ENCODE results near the gene TREM1.

TREM1 gene

DNA sequence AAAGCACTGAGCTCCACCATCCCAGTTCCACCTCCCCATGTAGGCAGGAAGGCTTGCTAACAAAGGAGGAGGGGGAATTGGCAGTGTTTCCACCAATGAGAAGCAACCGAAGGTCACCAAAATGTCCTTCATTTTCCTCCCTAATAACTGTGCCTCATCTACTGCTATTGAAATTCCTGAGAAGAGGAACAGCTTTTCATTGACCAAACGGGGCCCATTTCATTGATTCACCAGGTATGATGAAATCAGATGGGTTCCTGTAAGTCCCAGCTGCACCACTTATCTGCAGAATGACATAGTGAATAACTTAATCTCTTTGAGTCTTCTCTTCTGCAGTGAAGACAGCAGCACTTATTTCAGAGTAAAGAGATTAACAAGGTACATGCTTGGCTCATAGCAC, 17.3 kb downstream of the TREM1 start:
- no peaks in the 10 kb centered on the region for H3K4me1 ChIP-seq (ENCODE audit: insufficient read depth, low read length, poor library complexity, severe bottlenecking)
- TF ChIP-seq EZH2phosphoT487 (IDR thresholded peaks at IDR 0.05; ENCODE audit: borderline replicate concordance), result no peak
- TF ChIP-seq, protein P1, sequence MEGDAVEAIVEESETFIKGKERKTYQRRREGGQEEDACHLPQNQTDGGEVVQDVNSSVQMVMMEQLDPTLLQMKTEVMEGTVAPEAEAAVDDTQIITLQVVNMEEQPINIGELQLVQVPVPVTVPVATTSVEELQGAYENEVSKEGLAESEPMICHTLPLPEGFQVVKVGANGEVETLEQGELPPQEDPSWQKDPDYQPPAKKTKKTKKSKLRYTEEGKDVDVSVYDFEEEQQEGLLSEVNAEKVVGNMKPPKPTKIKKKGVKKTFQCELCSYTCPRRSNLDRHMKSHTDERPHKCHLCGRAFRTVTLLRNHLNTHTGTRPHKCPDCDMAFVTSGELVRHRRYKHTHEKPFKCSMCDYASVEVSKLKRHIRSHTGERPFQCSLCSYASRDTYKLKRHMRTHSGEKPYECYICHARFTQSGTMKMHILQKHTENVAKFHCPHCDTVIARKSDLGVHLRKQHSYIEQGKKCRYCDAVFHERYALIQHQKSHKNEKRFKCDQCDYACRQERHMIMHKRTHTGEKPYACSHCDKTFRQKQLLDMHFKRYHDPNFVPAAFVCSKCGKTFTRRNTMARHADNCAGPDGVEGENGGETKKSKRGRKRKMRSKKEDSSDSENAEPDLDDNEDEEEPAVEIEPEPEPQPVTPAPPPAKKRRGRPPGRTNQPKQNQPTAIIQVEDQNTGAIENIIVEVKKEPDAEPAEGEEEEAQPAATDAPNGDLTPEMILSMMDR (conservative IDR thresholded peaks at IDR 0.05; ENCODE audit: low read length), result no peak
- H3K9ac ChIP-seq (ENCODE audit: low read depth, low read length, poor library complexity, severe bottlenecking), result no peak overlapping the region

DNA sequence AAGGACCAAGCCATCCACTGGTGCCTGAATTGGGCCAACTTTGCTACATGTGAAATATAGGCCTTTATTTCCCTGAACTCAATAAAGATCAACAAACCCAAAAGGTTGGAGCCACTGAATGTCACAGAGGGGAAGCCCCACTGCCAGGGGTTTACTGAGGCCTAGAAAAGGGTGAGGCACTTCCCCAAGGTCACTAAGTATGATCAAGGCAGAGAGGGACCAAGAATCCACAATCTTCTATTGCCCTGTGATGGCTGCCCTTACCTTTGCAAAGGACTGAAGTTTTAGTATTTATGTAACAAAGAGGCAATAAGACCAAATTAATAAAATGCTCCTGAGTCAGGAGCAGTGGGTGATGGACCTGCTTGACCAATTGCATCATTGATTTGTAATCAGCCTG, 18.0 kb downstream of the TREM1 start:
- H3K36me3 ChIP-seq (ENCODE audit: insufficient read depth, low read length), result no peaks in the 10 kb centered on the region
- no peak overlapping the region for H3K9ac ChIP-seq (ENCODE audit: low read depth, low read length, poor library complexity, severe bottlenecking)
- H3K4me1 ChIP-seq (ENCODE audit: insufficient read depth, low read length, poor library complexity, severe bottlenecking), result no peaks in the 10 kb centered on the region
- no peaks in the 10 kb centered on the region for H3K9me2 ChIP-seq (replicated peaks; ENCODE audit: low read depth, low read length)
- no peak overlapping the region for H3K4me3 ChIP-seq (ENCODE audit: low read length, poor library complexity, severe bottlenecking)
- no peaks in the 10 kb centered on the region; the same call in 1 of the 2 replicates for H3K9me3 ChIP-seq (ENCODE audit: insufficient read depth, low read depth, low read length)
- no peak overlapping the region for H3K4me2 ChIP-seq (ENCODE audit: low read depth, low read length, poor library complexity, severe bottlenecking)
- TF ChIP-seq EZH2phosphoT487 (IDR thresholded peaks at IDR 0.05; ENCODE audit: borderline replicate concordance), result no peak
- TF ChIP-seq, protein P1 (conservative IDR thresholded peaks at IDR 0.05; ENCODE audit: low read length), result no peak
- no peak overlapping the region for H2AFZ ChIP-seq (ENCODE audit: low read length)
- no peaks in the 10 kb centered on the region for H3F3A ChIP-seq (ENCODE audit: low read depth)
- no peaks in the 10 kb centered on the region for H4K20me1 ChIP-seq (ENCODE audit: insufficient read depth, low read length, poor library complexity, severe bottlenecking)
- H3K27me3 ChIP-seq (ENCODE audit: insufficient read depth, low read length, poor library complexity, severe bottlenecking), result no peaks in the 10 kb centered on the region
- no peaks in the 10 kb centered on the region for H3K79me2 ChIP-seq (ENCODE audit: insufficient read depth, low read length)

More for the DNA sequence above, 17.3 kb downstream of the TREM1 start:
- Histone ChIP-seq H3K9me3 (ENCODE audit: insufficient read depth, low read depth, low read length) (no peaks in the 10 kb centered on the region), H3K4me2 (ENCODE audit: low read depth, low read length, poor library complexity, severe bottlenecking) (no peak overlapping the region), H3K79me2 (ENCODE audit: insufficient read depth, low read length) (no peaks in the 10 kb centered on the region), H3K9me2 (replicated peaks; ENCODE audit: low read depth, low read length) (no peaks in the 10 kb centered on the region), H3K27me3 (ENCODE audit: insufficient read depth, low read length, poor library complexity, severe bottlenecking) (no peaks in the 10 kb centered on the region), H2AFZ (ENCODE audit: low read length) (no peak overlapping the region), H3F3A (ENCODE audit: low read depth) (no peaks in the 10 kb centered on the region), H3K4me3 (ENCODE audit: low read length, poor library complexity, severe bottlenecking) (no peak overlapping the region), H3K36me3 (ENCODE audit: insufficient read depth, low read length) (no peaks in the 10 kb centered on the region), H4K20me1 (ENCODE audit: insufficient read depth, low read length, poor library complexity, severe bottlenecking) (no peaks in the 10 kb centered on the region)

DNA sequence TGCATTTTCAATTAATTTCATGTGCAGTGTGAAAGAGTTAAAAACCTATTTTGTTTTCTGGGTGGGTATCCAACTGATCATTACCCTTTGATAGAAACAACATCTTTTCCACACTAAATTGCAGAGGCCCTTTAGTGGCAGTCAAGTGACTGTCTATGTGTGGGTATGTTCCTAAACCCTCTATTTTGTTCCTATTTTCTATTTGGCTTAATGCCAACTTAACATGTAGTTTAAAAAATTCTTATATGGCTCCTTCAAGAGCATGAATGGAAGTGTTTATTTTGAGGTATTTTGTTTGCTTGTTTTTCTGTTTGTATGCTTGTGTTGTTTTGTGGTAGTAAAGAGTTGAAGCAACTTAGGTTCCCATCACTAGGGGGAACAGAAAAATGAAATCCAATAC, 19.9 kb downstream of the TREM1 start:
- H3K4me3 ChIP-seq (ENCODE audit: low read length, poor library complexity, severe bottlenecking), result no peak overlapping the region
- H3K36me3 ChIP-seq (ENCODE audit: insufficient read depth, low read length), result no peaks in the 10 kb centered on the region
- H3K9me3 ChIP-seq (ENCODE audit: insufficient read depth, low read depth, low read length), result peaks cover 13% of the 10 kb centered on the region
- H3K27me3 ChIP-seq (ENCODE audit: insufficient read depth, low read length, poor library complexity, severe bottlenecking), result no peaks in the 10 kb centered on the region
- H3K79me2 ChIP-seq (ENCODE audit: insufficient read depth, low read length), result no peaks in the 10 kb centered on the region
- no peak overlapping the region for H2AFZ ChIP-seq (ENCODE audit: low read length)
- no peaks in the 10 kb centered on the region for H3F3A ChIP-seq (ENCODE audit: low read depth)
- H3K4me1 ChIP-seq (ENCODE audit: insufficient read depth, low read length, poor library complexity, severe bottlenecking), result no peaks in the 10 kb centered on the region
- no peaks in the 10 kb centered on the region for H3K9me2 ChIP-seq (replicated peaks; ENCODE audit: low read depth, low read length)
- no peak overlapping the region for H3K4me2 ChIP-seq (ENCODE audit: low read depth, low read length, poor library complexity, severe bottlenecking)
- H3K9ac ChIP-seq (ENCODE audit: low read depth, low read length, poor library complexity, severe bottlenecking), result no peak overlapping the region
- TF ChIP-seq, protein P1 (conservative IDR thresholded peaks at IDR 0.05; ENCODE audit: low read length), result no peak
- TF ChIP-seq EZH2phosphoT487 (IDR thresholded peaks at IDR 0.05; ENCODE audit: borderline replicate concordance), result no peak
- H4K20me1 ChIP-seq (ENCODE audit: insufficient read depth, low read length, poor library complexity, severe bottlenecking), result no peaks in the 10 kb centered on the region

Measured in Loucy (cell line).